Suppressor macrophage treated with lipopolysaccharide for 1 hour (primary cell): ENCODE results near the gene COL4A6.

Experiments used
- DNase-seq, 3 donors: peaks; one replicate each; pipeline ENCODE4 v3.0.0-alpha.2; 2020 to 2022

Gene COL4A6

GRCh38 chrX:108323751-108324150 is 114.5 kb downstream of the COL4A6 start:
- no peak for DNase-seq

GRCh38 chrX:108322234-108322633 is 116.0 kb downstream of the COL4A6 start:
- no peak for DNase-seq

- DNase-seq = no peak
These were observed 121.8 kb downstream of the COL4A6 start for GRCh38 chrX:108316456-108316855.

GRCh38 chrX:108313669-108314068 is 124.6 kb downstream of the COL4A6 start:
- no peak for DNase-seq

DNA sequence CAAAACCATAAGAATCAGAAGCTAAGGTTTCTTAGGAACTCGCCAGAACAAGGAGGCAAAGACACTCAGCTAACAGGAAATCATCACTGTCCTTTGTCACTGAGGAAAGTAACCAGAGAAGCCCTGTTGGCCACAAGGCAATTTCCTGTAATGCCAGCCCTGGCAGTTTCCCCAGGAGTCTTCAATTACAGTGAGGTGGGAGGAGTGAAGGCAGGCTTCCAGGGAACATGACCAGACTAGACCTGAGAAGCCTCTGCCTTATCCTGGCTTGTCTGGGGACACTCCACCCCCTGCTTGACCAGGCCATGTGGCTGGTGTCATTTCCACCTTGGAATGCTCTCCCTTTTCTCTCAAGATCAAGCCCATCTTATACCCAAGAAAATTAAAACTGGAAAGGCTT is 125.3 kb downstream of the COL4A6 start:
- DNase-seq = no peak

GRCh38 chrX:108312011-108312410 is 126.2 kb downstream of the COL4A6 start:
- DNase-seq = no peak

DNA sequence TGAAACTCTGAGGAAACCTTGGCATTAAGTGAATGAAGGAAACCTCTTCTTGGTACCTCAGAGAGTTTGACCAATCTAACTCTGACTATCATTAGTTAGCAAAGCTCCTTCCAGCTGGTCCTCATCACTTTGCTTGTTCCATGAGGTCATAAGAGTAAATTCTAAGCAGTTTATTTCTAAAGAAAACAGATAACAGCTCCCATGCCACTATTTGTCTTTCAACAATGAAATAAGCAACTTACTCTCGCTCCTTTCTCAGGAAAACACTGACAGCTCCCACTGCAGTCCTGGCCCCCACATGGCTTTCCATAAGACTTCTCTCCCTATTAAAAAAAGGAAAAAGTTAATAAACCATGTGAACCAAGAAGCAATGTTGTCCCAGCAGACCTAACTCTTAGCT is 127.7 kb downstream of the COL4A6 start:
- DNase-seq = no peak

GRCh38 chrX:108309144-108309543 is 129.1 kb downstream of the COL4A6 start:
- DNase-seq = no peak

- DNase-seq = no peak
These were observed 130.8 kb downstream of the COL4A6 start for GRCh38 chrX:108307132-108308085.

DNA sequence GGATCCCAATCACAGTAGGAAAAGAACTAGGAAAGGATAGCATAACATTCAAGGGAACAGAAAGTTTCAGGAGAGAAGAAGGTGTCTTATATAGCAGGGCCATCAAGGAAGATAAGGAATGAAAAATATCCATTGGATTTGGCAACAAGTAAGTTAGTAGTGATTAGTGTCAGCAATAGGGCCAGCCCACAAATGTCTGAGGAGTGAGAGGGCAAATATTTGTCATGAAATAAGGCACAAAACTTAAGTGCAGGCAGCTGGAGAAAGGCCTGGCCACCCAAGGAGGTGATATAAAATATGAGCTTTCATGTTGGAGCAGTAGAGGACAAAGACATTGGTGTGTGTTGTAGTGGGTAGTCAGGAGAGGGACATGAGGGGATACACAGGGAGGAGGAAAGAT is 132.1 kb downstream of the COL4A6 start:
- no peak for DNase-seq

DNA sequence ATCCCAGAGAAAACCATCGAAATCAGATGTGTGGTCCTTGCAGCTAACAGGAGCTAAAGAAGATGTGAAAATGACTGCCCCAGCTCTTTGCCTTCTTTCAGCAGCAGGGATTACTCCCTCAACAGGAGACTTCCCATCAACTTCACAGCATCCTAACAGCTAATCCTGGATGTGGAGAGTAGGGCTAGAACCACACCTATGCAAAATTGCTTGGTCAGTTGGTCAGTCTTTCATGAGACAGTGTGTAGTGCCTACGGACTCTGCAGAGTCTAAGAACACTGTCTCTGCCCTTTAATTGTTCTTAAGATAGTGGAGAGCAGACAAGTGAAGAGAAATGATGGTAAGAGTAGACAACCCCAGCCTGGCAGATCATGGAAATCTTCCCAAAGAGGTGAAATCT is 133.5 kb downstream of the COL4A6 start:
- DNase-seq = no peak

GRCh38 chrX:108304210-108304609 is 134.0 kb downstream of the COL4A6 start:
- DNase-seq = peak in 2 of 3 donors; percentile 0 to 3

GRCh38 chrX:108303682-108304081 is 134.5 kb downstream of the COL4A6 start:
- no peak for DNase-seq

- no peak for DNase-seq
These were observed 138.5 kb downstream of the COL4A6 start for GRCh38 chrX:108299704-108300103.

GRCh38 chrX:108299101-108299591 is 139.1 kb downstream of the COL4A6 start:
- no peak for DNase-seq

- DNase-seq = no peak
These were observed 140.0 kb downstream of the COL4A6 start for GRCh38 chrX:108298165-108298602.

- no peak for DNase-seq
These were observed 140.9 kb downstream of the COL4A6 start for GRCh38 chrX:108297290-108297689.

- DNase-seq = no peak
These were observed 146.2 kb downstream of the COL4A6 start for GRCh38 chrX:108292053-108292452.

GRCh38 chrX:108285918-108286317 is 152.3 kb downstream of the COL4A6 start:
- no peak for DNase-seq

DNA sequence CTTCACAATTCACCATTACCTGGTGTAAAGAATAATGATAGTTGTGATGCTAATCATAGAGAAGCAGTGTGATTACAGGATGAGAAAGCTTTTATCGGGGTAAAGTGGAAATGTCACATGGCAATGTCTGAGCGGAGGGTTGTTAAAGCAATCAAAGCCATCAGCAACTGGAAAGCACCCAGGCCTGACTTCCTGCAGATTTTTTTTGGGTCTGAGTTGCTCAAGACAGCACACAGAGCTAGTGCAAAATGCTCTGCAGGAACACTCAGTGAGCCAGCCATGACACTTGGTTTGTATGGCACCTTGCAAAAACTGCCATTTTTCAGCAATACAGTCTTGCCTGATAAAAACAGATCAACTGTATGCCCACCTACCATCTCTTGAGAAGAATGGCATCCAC is 152.9 kb downstream of the COL4A6 start:
- DNase-seq = no peak

DNA sequence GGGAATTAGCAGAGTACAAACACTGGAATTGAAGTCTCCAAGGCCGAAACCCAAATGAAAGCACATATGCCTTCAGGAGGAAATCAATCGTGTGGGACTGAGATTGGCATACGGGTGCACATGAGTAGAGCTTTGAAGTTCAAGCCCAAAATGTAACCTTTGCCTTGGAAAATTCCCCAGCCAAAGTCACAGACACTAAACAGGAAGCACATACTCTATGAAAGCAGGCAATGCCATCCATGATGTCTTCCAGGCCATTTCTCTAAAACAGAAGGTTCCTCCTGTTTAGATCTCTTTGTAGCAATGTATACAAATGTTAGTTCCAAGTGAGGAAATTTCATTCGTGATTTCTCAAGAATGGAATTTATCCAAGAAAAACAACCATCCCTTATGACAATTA is 162.5 kb downstream of the COL4A6 start:
- DNase-seq = no peak

- no peak for DNase-seq
These were observed 166.8 kb downstream of the COL4A6 start for GRCh38 chrX:108271397-108271787.

DNA sequence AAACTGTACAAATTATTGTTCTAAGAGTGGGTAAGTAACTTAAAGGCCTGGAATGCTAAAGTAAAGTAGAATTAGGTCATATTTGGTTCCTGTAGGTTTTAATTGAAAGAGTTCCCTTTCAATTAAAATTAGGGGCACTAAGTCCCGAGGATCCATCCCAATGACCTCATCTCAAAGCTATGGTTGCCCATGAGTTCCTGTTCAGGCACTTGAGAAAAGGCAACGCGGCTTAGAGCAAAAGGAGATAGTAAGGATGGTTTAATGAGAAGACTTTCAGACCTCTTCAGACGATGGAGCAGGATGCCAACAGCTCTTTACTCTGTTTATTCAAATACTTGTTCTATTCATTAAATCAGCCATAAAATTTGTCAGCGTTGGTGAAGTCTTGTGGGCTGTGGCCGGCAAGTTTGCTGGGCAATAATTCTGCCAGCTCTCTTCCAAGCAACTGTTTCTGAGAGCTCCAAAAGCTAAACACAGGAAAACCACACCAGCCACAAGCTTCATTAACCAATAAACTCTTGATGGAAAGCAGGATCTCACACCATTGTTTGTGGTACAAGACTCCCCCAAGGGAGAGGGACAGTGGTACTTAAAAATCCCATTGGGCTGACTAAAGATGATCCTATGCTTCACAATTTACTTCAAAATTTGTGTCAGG is 167.4 kb downstream of the COL4A6 start:
- DNase-seq = no peak

DNA sequence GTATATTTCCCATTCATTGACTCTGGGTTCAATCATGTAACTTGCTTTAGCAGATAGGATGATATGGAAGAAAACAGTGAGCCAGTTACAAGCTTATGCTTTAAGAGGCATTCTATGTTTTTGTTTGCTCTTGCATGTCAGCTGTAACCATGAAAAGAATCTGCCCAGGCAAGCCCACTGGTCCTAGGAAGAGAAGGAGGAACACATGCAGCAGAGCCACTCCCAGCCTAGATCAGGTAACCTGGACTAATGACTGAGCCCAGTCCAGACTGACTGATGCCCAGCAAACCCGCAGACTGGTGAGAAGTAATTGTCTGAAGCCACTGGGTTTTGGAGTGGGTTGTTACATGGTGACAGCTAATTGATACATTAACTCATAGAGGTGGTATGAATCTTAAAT is 167.9 kb downstream of the COL4A6 start:
- no peak for DNase-seq
